ENCODE results near the gene SETDB2.

The SETDB2 gene

DNA sequence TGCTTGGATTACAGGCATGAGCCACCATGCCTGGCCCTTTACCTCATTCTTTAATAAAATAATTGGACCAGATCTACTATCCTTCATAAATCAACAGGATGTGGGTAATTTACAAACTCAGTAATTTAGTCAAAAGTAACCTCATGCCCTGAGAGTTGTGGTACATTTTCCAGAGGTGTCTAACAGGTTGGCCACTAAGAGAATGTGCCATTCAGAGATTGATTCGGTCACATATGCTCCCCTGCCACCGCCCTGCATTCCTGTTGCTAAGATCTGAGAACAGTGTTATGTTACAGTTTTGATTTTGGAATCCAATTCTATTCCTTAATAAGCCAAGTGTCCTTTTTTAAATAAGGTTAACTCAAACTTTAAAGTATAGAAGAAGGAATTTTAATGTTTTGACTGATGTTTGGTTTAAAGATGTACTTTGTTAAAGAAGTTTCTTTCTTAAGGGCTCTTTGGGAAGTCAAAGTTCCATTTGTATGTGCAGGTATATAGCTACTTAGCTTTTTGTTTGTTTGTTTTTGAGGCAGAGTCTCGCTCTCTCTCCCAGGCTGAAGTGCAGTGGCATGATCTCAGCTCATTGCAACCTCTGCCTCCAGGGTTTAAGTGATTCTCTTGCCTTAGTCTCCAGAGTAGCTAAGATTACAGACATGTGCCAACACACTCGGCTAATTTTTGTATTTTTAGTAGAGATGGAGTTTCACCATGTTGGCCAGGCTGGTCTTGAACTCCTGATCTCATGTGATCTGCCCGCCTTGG, 80.8 kb downstream of the SETDB2 start:
- Histone ChIP-seq H3K36me3 (ENCODE audit: control insufficient read depth in 1 of 2, insufficient read depth in 2 of 2, low read length in 2 of 2) (peaks cover 12 to 24% of the 10 kb centered on the region in 2 donors), H3K9me3 (ENCODE audit: control insufficient read depth in 1 of 2, low read length in 2 of 2) (no peaks in the 10 kb centered on the region), H3K27ac (ENCODE audit: low read depth, low read length) (no peak overlapping the region)

GRCh38 chr13:49527123-49527522, 83.0 kb downstream of the SETDB2 start:
- no peak overlapping the region for H3K9ac ChIP-seq (ENCODE audit: low read depth in 1 of 2, low read length in 2 of 2)
- no peak overlapping the region for H3K27ac ChIP-seq (ENCODE audit: low read depth, low read length)
- H3K36me3 ChIP-seq (ENCODE audit: control insufficient read depth in 1 of 2, insufficient read depth in 2 of 2, low read length in 2 of 2): peaks cover 3 to 12% of the 10 kb centered on the region in 2 donors
- H3K9me3 ChIP-seq (ENCODE audit: control insufficient read depth in 1 of 2, low read length in 2 of 2): no peaks in the 10 kb centered on the region
- H3K4me3 ChIP-seq (ENCODE audit: low read depth in 1 of 2, low read length in 2 of 2): no peak overlapping the region
- no peaks in the 10 kb centered on the region for H3K27me3 ChIP-seq (ENCODE audit: control insufficient read depth in 1 of 2, insufficient read depth in 2 of 2, low read length in 2 of 2)
- H3K4me1 ChIP-seq (ENCODE audit: control insufficient read depth in 1 of 2, insufficient read depth in 2 of 2, low read length in 2 of 2): no peaks in the 10 kb centered on the region

More for the DNA sequence above, 80.8 kb downstream of the SETDB2 start:
- no peaks in the 10 kb centered on the region for H3K27me3 ChIP-seq (ENCODE audit: control insufficient read depth in 1 of 2, insufficient read depth in 2 of 2, low read length in 2 of 2)
- no peaks in the 10 kb centered on the region for H3K4me1 ChIP-seq (ENCODE audit: control insufficient read depth in 1 of 2, insufficient read depth in 2 of 2, low read length in 2 of 2)
- no peak overlapping the region for H3K9ac ChIP-seq (ENCODE audit: low read depth in 1 of 2, low read length in 2 of 2)
- H3K4me3 ChIP-seq (ENCODE audit: low read depth in 1 of 2, low read length in 2 of 2): no peak overlapping the region

DNA sequence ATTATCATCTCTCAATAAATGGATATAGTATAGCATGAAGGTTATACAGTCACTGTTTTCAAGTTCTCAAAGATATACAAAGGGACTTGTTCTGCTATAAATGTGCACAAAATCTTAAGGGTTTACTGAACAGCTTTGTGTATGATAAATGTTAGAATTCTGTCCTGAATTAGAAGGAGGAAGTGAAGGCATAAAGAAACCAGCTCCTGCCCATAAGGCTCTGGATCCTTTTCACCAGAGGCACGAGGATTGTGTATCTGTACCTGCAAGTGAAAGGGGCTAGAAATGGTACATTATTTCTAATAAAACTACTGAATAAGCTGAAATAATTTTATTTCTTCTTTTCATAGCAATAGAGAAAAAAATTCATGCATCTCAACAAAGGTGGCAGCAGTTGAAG, 84.1 kb downstream of the SETDB2 start:
- Histone ChIP-seq H3K9me3 (ENCODE audit: control insufficient read depth in 1 of 2, low read length in 2 of 2) (no peaks in the 10 kb centered on the region), H3K27me3 (ENCODE audit: control insufficient read depth in 1 of 2, insufficient read depth in 2 of 2, low read length in 2 of 2) (no peaks in the 10 kb centered on the region), H3K9ac (ENCODE audit: low read depth in 1 of 2, low read length in 2 of 2) (no peak overlapping the region), H3K36me3 (ENCODE audit: control insufficient read depth in 1 of 2, insufficient read depth in 2 of 2, low read length in 2 of 2) (peaks cover 2 to 9% of the 10 kb centered on the region in 2 donors), H3K27ac (ENCODE audit: low read depth, low read length) (no peak overlapping the region), H3K4me3 (ENCODE audit: low read depth in 1 of 2, low read length in 2 of 2) (no peak overlapping the region), H3K4me1 (ENCODE audit: control insufficient read depth in 1 of 2, insufficient read depth in 2 of 2, low read length in 2 of 2) (no peaks in the 10 kb centered on the region)

DNA sequence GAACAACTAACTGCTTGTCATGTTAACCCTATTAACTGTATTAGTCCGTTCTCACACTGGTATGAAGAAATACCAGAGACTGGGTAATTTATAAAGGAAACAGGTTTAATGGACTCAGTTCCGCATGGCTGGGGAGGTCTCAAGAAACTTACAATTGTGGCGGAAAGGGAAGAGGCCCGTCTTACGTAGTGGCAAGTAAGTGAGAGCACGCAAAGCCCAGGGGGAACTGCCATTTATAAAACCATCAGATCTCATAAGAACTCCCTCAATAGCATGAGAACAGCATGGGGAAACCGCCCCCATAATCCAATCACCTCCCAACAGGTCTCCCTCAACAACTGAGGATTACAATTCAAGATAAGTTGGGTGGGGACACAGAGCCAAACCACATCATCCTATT, 86.4 kb downstream of the SETDB2 start:
- no peak overlapping the region for H3K9ac ChIP-seq (ENCODE audit: low read depth in 1 of 2, low read length in 2 of 2)

DNA sequence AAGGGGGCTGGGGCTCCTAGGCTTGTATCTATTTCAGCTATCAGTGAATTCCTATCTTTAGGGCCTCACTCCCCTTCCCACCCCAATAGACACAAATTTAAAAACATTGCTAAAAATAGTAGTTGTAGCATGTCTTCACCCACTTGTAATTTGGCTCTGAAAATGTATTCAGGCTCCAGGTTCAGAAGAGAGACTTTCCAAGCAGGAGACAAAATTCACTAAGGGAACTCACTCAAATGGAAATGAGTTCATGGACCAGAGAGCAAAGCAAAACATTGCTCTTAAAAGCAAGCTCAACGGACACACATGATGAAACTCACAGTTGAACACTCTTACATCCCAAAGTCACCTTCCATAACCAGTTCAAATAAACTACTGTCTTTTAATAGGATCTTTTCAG, 88.5 kb downstream of the SETDB2 start:
- Histone ChIP-seq H3K4me1 (ENCODE audit: control insufficient read depth in 1 of 2, insufficient read depth in 2 of 2, low read length in 2 of 2) (no peaks in the 10 kb centered on the region), H3K36me3 (ENCODE audit: control insufficient read depth in 1 of 2, insufficient read depth in 2 of 2, low read length in 2 of 2) (peaks cover 2 to 4% of the 10 kb centered on the region in 2 donors), H3K4me3 (ENCODE audit: low read depth in 1 of 2, low read length in 2 of 2) (no peak overlapping the region), H3K9ac (ENCODE audit: low read depth in 1 of 2, low read length in 2 of 2) (no peak overlapping the region), H3K27me3 (ENCODE audit: control insufficient read depth in 1 of 2, insufficient read depth in 2 of 2, low read length in 2 of 2) (no peaks in the 10 kb centered on the region), H3K9me3 (ENCODE audit: control insufficient read depth in 1 of 2, low read length in 2 of 2) (no peaks in the 10 kb centered on the region), H3K27ac (ENCODE audit: low read depth, low read length) (no peak overlapping the region)

More for the DNA sequence above, 86.4 kb downstream of the SETDB2 start:
- no peak overlapping the region for H3K4me3 ChIP-seq (ENCODE audit: low read depth in 1 of 2, low read length in 2 of 2)
- no peak overlapping the region for H3K27ac ChIP-seq (ENCODE audit: low read depth, low read length)
- no peaks in the 10 kb centered on the region for H3K4me1 ChIP-seq (ENCODE audit: control insufficient read depth in 1 of 2, insufficient read depth in 2 of 2, low read length in 2 of 2)
- H3K9me3 ChIP-seq (ENCODE audit: control insufficient read depth in 1 of 2, low read length in 2 of 2): no peaks in the 10 kb centered on the region
- peaks cover 2 to 6% of the 10 kb centered on the region in 2 donors for H3K36me3 ChIP-seq (ENCODE audit: control insufficient read depth in 1 of 2, insufficient read depth in 2 of 2, low read length in 2 of 2)
- no peaks in the 10 kb centered on the region for H3K27me3 ChIP-seq (ENCODE audit: control insufficient read depth in 1 of 2, insufficient read depth in 2 of 2, low read length in 2 of 2)

DNA sequence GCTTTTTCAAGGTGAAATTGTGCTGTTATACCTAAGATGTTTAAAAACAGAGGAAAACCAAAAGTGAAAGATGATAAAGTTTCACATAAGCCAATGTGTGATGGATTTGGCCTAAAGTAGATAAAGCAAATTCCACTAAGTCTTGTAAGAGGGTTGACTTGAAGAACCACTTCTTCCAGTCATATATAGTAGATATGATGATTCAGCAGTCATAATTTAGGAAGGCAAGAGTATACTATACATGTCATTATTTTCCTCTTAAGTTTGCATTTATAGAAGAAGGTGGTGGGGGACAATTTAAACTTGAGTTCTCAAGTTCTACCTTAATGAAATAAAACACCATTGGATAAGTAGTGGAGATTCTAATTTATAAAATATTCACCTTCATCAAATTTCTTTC, 88.9 kb downstream of the SETDB2 start:
- Histone ChIP-seq H3K4me3 (ENCODE audit: low read depth in 1 of 2, low read length in 2 of 2) (no peak overlapping the region), H3K9ac (ENCODE audit: low read depth in 1 of 2, low read length in 2 of 2) (no peak overlapping the region), H3K27me3 (ENCODE audit: control insufficient read depth in 1 of 2, insufficient read depth in 2 of 2, low read length in 2 of 2) (no peaks in the 10 kb centered on the region), H3K27ac (ENCODE audit: low read depth, low read length) (no peak overlapping the region), H3K36me3 (ENCODE audit: control insufficient read depth in 1 of 2, insufficient read depth in 2 of 2, low read length in 2 of 2) (peaks cover 2 to 4% of the 10 kb centered on the region in 2 donors), H3K4me1 (ENCODE audit: control insufficient read depth in 1 of 2, insufficient read depth in 2 of 2, low read length in 2 of 2) (no peaks in the 10 kb centered on the region), H3K9me3 (ENCODE audit: control insufficient read depth in 1 of 2, low read length in 2 of 2) (no peaks in the 10 kb centered on the region)

GRCh38 chr13:49533591-49534269, 89.7 kb downstream of the SETDB2 start:
- no peaks in the 10 kb centered on the region for H3K27me3 ChIP-seq (ENCODE audit: control insufficient read depth in 1 of 2, insufficient read depth in 2 of 2, low read length in 2 of 2)
- peaks cover 1 to 2% of the 10 kb centered on the region in 2 donors for H3K36me3 ChIP-seq (ENCODE audit: control insufficient read depth in 1 of 2, insufficient read depth in 2 of 2, low read length in 2 of 2)
- H3K4me1 ChIP-seq (ENCODE audit: control insufficient read depth in 1 of 2, insufficient read depth in 2 of 2, low read length in 2 of 2): no peaks in the 10 kb centered on the region
- H3K9me3 ChIP-seq (ENCODE audit: control insufficient read depth in 1 of 2, low read length in 2 of 2): no peaks in the 10 kb centered on the region
- no peak overlapping the region for H3K4me3 ChIP-seq (ENCODE audit: low read depth in 1 of 2, low read length in 2 of 2)
- H3K27ac ChIP-seq (ENCODE audit: low read depth, low read length): no peak overlapping the region
- H3K9ac ChIP-seq (ENCODE audit: low read depth in 1 of 2, low read length in 2 of 2): no peak overlapping the region

DNA sequence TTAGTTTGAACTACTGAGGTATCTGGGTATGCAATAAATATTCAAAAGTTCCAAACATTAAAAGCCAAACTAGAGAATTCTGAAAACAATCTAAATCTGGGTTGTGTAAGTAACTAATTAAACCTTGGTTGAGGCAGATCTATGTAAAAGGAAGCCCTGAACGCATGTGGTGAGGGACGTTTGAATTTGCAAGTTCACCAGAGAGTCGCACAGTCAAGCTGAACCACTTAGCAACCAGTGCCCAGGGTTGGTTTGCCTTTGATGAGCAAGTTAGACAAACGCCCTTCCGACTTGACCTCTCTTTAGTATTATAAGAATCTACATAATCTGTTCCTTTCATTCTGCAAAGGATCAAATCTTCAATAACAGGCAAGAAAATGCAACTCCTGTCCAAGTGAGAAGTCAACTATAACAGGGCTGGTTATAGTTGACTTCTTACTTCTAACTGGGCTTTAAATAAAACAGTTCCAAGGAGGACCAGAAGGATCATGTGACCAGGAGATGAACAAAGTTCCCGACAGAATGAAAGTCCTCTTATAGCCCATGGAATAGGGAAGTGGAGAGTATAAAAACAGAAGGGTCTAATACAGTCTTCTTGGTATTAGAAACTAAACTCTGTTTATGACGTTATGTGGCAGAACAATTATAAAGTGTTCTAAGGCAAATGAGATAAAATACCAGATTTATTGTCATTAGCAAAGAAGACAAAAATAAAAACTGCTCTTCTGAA, 92.2 kb downstream of the SETDB2 start:
- no peak overlapping the region for H3K4me3 ChIP-seq (ENCODE audit: low read depth in 1 of 2, low read length in 2 of 2)
- no peaks in the 10 kb centered on the region for H3K9me3 ChIP-seq (ENCODE audit: control insufficient read depth in 1 of 2, low read length in 2 of 2)
- no peaks in the 10 kb centered on the region for H3K27me3 ChIP-seq (ENCODE audit: control insufficient read depth in 1 of 2, insufficient read depth in 2 of 2, low read length in 2 of 2)
- H3K27ac ChIP-seq (ENCODE audit: low read depth, low read length): no peak overlapping the region
- no peaks in the 10 kb centered on the region for H3K4me1 ChIP-seq (ENCODE audit: control insufficient read depth in 1 of 2, insufficient read depth in 2 of 2, low read length in 2 of 2)
- peaks cover 8 to 9% of the 10 kb centered on the region in 2 donors for H3K36me3 ChIP-seq (ENCODE audit: control insufficient read depth in 1 of 2, insufficient read depth in 2 of 2, low read length in 2 of 2)
- no peak overlapping the region for H3K9ac ChIP-seq (ENCODE audit: low read depth in 1 of 2, low read length in 2 of 2)

DNA sequence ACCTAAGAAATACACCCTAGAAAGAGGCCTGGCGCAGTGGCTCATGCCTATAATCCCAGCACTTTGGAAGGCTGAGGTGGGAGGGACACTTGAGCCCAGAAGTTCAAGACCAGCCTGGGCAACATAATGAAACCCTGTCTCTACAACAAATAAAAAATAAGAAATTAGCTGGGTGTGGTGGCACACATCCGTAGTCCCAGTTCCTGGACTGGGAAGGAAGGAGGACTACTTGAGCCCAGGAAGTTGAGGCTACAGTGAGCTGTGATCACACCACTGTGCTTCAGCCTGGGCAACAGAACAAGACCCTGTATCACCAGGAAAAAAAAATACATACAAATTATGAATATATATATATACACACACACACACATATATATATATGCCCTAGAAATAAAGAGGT, 94.3 kb downstream of the SETDB2 start:
- peaks cover 9 to 11% of the 10 kb centered on the region in 2 donors for H3K36me3 ChIP-seq (ENCODE audit: control insufficient read depth in 1 of 2, insufficient read depth in 2 of 2, low read length in 2 of 2)
- no peak overlapping the region for H3K9ac ChIP-seq (ENCODE audit: low read depth in 1 of 2, low read length in 2 of 2)
- no peaks in the 10 kb centered on the region for H3K27me3 ChIP-seq (ENCODE audit: control insufficient read depth in 1 of 2, insufficient read depth in 2 of 2, low read length in 2 of 2)
- H3K9me3 ChIP-seq (ENCODE audit: control insufficient read depth in 1 of 2, low read length in 2 of 2): no peaks in the 10 kb centered on the region
- no peak overlapping the region for H3K4me3 ChIP-seq (ENCODE audit: low read depth in 1 of 2, low read length in 2 of 2)
- no peaks in the 10 kb centered on the region for H3K4me1 ChIP-seq (ENCODE audit: control insufficient read depth in 1 of 2, insufficient read depth in 2 of 2, low read length in 2 of 2)
- no peak overlapping the region for H3K27ac ChIP-seq (ENCODE audit: low read depth, low read length)

- no peak overlapping the region for H3K27ac ChIP-seq (ENCODE audit: low read depth, low read length)
Measured at GRCh38 chr13:49539313-49539712, 95.2 kb downstream of the SETDB2 start.

More at GRCh38 chr13:49539313-49539712, 95.2 kb downstream of the SETDB2 start:
- Histone ChIP-seq H3K4me1 (ENCODE audit: control insufficient read depth in 1 of 2, insufficient read depth in 2 of 2, low read length in 2 of 2) (no peaks in the 10 kb centered on the region), H3K9me3 (ENCODE audit: control insufficient read depth in 1 of 2, low read length in 2 of 2) (no peaks in the 10 kb centered on the region), H3K36me3 (ENCODE audit: control insufficient read depth in 1 of 2, insufficient read depth in 2 of 2, low read length in 2 of 2) (peaks cover 9 to 11% of the 10 kb centered on the region in 2 donors), H3K9ac (ENCODE audit: low read depth in 1 of 2, low read length in 2 of 2) (no peak overlapping the region), H3K27me3 (ENCODE audit: control insufficient read depth in 1 of 2, insufficient read depth in 2 of 2, low read length in 2 of 2) (no peaks in the 10 kb centered on the region), H3K4me3 (ENCODE audit: low read depth in 1 of 2, low read length in 2 of 2) (no peak overlapping the region)

Measured in duodenal mucosa (tissue), 2 donors.